Breast epithelium (tissue), 4 donors: ENCODE measurements around the gene OR6B1. TPM values are rescaled to one million over a fixed set of nuclear protein-coding genes. Genes with fewer than 3 reads are reported as not detected.

ENCODE experiments used
- DNase-seq, 2 donors: peaks; one replicate each; pipeline ENCODE4 v3.0.0-alpha.2; 2019; ENCODE audit warnings: low spot score in 2 of 2
- H3K27ac ChIP-seq, 2 donors: fragments of 200-600 bp; sonication (generic) in 1 of 2; one replicate each; pipeline ENCODE4 v1.5.1; 2016 to 2019; ENCODE audit warnings: mild to moderate bottlenecking in 1 of 2
- H3K27me3 ChIP-seq, 2 donors: fragments of 200-600 bp; sonication (generic) in 1 of 2; one replicate each; pipeline versions ENCODE4 v1.5.1 to v1.6.0; 2017 to 2019; ENCODE audit warnings: control low read depth in 1 of 2, mild to moderate bottlenecking in 1 of 2
- H3K36me3 ChIP-seq: fragments of 200-600 bp; one replicate; pipeline ENCODE4 v1.5.1; 2019
- H3K4me1 ChIP-seq, 2 donors: fragments of 200-600 bp; sonication (generic); one replicate each; pipeline ENCODE4 v1.5.1; 2016 to 2019; ENCODE audit warnings: control low read depth in 1 of 2
- H3K4me3 ChIP-seq, 3 donors: fragments of 200-600 bp; sonication (generic); 1 replicate in 2 of 3; 2 replicates in 1 of 3; pipeline ENCODE4 v1.5.1; 2016 to 2019; ENCODE audit warnings: mild to moderate bottlenecking in 3 of 3, moderate library complexity in 2 of 3
- H3K9me3 ChIP-seq, 2 donors: fragments of 200-600 bp; sonication (generic) in 1 of 2; one replicate each; pipeline ENCODE4 v1.5.1; 2016 to 2019; ENCODE audit warnings: control low read depth in 1 of 2
- POLR2A ChIP-seq: fragments of 450-650 bp; IDR thresholded peaks from one replicate; pipeline ENCODE4 v1.6.1; 2016; ENCODE audit warnings: antibody characterized with exemption, mild to moderate bottlenecking, moderate library complexity
- POLR2AphosphoS5 ChIP-seq, 3 donors: sonication (generic); formaldehyde crosslinking; IDR thresholded peaks; one replicate each; pipeline ENCODE4 v1.6.1; 2017; ENCODE audit warnings: antibody characterized with exemption in 3 of 3
- intact Hi-C: fragments of 100-400 bp; cut with DNase I; formaldehyde crosslinking; loops from one replicate; pipeline ENCODE4 v1.15.1; 2023; ENCODE audit warnings: low total_unique reads
- total RNA-seq, 3 donors: library from RNA; depleted of rRNA; stranded (reverse); fragments of >200 nt; gene quantifications; one replicate each; pipeline ENCODE4 v1.1.0, GENCODE V29; 2016
- TF ChIP-seq, protein P1 (sequence below), 3 donors: fragments of 450-650 bp; IDR thresholded peaks; one replicate each; pipeline ENCODE4 v1.5.1; 2016 to 2017; ENCODE audit warnings: antibody characterized with exemption in 3 of 3, mild to moderate bottlenecking in 3 of 3, moderate library complexity in 3 of 3

The OR6B1 gene
- total RNA-seq, 3 donors from 2014 or later = not detected

DNA sequence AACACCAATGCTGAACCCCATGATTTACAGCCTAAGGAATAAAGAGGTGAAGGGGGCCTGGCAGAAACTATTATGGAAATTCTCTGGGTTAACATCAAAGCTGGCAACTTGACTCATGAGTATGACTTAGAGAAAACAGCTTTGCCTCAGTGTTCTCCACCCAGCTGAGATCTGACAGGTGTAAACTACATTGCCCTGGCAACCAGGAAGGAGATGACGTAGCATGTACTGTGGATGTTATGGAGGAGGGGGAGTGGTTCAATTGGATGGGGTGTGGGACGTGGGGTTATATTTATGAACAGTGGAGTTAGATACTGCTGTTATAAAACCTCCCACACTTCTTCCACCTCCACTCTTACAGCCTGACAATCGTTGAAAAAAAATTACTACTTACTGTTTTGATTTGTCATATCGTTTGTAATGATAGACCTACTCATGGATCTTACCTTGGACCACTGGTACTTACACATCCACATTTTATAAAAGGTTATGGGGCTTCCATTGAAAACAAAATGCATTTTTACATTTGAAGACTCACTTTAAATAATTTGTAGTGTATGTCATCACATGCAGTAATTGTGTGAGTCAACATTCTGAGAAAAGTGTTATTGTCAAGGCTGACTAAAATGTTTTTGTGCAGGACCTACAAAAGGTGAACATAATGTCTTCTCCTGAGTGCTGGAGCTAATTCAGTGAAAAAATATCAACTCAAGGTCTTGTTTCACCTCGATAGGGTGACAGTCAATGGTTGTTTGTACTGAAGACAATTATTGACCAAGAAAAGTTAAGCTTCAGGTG is 39.1 kb upstream of the OR6B1 start:
- H3K4me1 ChIP-seq = no peaks in the 10 kb centered on the region
- H3K36me3 ChIP-seq = no peaks in the 10 kb centered on the region
- TF ChIP-seq, protein P1, sequence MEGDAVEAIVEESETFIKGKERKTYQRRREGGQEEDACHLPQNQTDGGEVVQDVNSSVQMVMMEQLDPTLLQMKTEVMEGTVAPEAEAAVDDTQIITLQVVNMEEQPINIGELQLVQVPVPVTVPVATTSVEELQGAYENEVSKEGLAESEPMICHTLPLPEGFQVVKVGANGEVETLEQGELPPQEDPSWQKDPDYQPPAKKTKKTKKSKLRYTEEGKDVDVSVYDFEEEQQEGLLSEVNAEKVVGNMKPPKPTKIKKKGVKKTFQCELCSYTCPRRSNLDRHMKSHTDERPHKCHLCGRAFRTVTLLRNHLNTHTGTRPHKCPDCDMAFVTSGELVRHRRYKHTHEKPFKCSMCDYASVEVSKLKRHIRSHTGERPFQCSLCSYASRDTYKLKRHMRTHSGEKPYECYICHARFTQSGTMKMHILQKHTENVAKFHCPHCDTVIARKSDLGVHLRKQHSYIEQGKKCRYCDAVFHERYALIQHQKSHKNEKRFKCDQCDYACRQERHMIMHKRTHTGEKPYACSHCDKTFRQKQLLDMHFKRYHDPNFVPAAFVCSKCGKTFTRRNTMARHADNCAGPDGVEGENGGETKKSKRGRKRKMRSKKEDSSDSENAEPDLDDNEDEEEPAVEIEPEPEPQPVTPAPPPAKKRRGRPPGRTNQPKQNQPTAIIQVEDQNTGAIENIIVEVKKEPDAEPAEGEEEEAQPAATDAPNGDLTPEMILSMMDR (IDR thresholded peaks at IDR 0.05) = no peak
- no peak for TF ChIP-seq POLR2A
- TF ChIP-seq POLR2AphosphoS5 (IDR thresholded peaks at IDR 0.05) = no peak
- no peaks in the 10 kb centered on the region for H3K9me3 ChIP-seq
- DNase-seq = no peak
- intact Hi-C loops = no loop called here
- H3K27me3 ChIP-seq = no peaks in the 10 kb centered on the region
- no peak overlapping the region for H3K4me3 ChIP-seq
- H3K27ac ChIP-seq = no peak overlapping the region

DNA sequence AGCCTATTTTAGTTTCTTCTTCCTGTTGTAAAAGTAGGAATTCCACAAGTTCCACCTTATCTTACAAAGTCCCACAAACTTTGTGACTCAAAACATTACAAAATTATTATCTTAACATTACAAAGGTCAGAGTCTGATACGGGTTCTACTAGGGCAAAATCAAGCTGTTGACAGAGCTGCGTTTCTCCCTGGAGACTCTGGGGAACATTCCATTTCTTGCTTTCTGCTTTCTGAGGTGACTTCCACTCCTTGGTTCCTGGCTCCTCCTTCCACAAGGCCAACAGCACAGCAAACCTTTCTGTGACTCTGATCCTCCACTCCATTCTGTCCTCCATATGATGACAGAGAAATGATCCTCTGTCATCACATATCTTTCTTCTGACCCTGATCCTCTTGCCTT is 34.8 kb upstream of the OR6B1 start:
- no peak overlapping the region for H3K4me3 ChIP-seq
- H3K4me1 ChIP-seq = no peaks in the 10 kb centered on the region
- intact Hi-C loops = no loop called here
- no peak for DNase-seq
- H3K9me3 ChIP-seq = no peaks in the 10 kb centered on the region
- H3K36me3 ChIP-seq = no peaks in the 10 kb centered on the region
- TF ChIP-seq, protein P1 (IDR thresholded peaks at IDR 0.05) = no peak
- TF ChIP-seq POLR2A (no peak), POLR2AphosphoS5 (IDR thresholded peaks at IDR 0.05) (no peak)
- no peak overlapping the region for H3K27ac ChIP-seq
- H3K27me3 ChIP-seq = no peaks in the 10 kb centered on the region

DNA sequence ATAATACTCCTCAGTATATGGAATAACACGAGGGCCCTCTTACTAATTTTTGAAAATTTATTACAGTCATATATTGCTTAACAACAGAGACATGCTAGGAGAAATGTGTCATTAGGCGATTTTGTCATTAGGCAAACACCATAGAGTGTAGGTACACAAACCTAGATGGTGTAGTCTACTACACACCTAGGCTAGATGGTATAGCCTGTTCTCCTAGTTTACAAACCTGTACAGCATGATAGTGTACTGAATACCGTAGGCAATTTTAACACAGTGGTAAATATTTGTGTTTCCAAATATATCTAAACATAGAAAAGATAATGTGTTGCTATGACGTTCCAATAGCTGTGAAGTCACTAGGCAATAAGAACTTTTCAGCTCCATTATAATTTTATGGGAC is 32.7 kb upstream of the OR6B1 start:
- intact Hi-C loops = no loop called here
- TF ChIP-seq, protein P1 (IDR thresholded peaks at IDR 0.05) = no peak
- TF ChIP-seq POLR2A (no peak), POLR2AphosphoS5 (IDR thresholded peaks at IDR 0.05) (no peak)

DNA sequence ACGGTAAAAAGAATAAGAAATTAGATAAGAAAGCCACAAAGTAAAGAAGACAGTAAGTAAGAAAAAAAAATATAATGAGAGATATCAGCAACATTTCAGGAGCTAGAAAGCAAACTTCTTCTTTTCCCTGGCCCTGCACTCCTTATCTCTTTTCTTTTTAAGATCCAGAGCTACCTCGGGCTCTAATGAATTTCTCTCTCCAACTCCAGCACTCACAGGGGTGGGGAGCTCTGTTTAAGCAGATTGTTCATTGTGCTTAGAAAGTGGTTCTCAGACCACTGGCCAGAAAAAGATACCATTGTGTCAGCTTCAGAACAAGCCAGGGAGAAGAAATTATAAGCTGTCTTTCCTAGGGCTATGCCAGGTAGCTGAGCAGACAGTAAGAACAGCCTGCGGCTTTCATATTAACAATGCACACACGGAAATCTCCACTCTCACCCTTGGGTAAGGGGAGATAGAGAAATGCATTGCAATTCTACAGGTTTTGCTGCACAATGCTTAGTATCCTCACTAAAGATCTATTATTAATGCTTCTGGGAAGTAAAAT is 26.2 kb upstream of the OR6B1 start:
- Histone ChIP-seq H3K27ac (no peak overlapping the region), H3K4me3 (no peak overlapping the region), H3K9me3 (no peaks in the 10 kb centered on the region), H3K36me3 (no peaks in the 10 kb centered on the region), H3K4me1 (no peaks in the 10 kb centered on the region), H3K27me3 (no peaks in the 10 kb centered on the region)
- TF ChIP-seq POLR2A = no peak
- TF ChIP-seq, protein P1 (IDR thresholded peaks at IDR 0.05) = no peak
- TF ChIP-seq POLR2AphosphoS5 (IDR thresholded peaks at IDR 0.05) = no peak
- DNase-seq = no peak
- intact Hi-C loops = no loop called here

More for the DNA sequence above, 32.7 kb upstream of the OR6B1 start:
- DNase-seq = no peak
- no peak overlapping the region for H3K27ac ChIP-seq
- no peaks in the 10 kb centered on the region for H3K9me3 ChIP-seq
- no peaks in the 10 kb centered on the region for H3K27me3 ChIP-seq
- H3K4me1 ChIP-seq = no peaks in the 10 kb centered on the region
- no peaks in the 10 kb centered on the region for H3K36me3 ChIP-seq
- H3K4me3 ChIP-seq = no peak overlapping the region

DNA sequence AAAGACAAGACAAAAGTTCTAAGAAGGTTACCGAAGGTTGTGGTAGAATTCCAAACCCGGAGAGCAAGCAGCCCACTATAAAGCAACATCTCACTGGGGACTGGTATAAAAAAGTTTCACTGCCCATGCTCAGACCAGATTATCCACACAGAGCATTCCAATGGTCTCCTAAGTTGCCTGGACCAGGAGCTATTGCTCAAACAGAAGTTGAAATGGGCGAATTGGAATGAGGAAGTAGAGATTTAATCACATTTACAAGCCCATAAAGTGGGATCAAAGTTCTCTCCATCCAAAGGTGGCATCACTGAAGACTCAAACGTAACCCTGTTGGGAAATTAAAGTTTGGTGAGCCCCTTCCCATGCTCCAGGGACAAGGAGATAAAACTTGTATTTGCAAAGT is 25.7 kb upstream of the OR6B1 start:
- Histone ChIP-seq H3K9me3 (no peaks in the 10 kb centered on the region), H3K27me3 (no peaks in the 10 kb centered on the region), H3K27ac (no peak overlapping the region), H3K36me3 (no peaks in the 10 kb centered on the region), H3K4me3 (no peak overlapping the region), H3K4me1 (no peaks in the 10 kb centered on the region)
- intact Hi-C loops = no loop called here
- DNase-seq = no peak
- no peak for TF ChIP-seq POLR2A
- no peak for TF ChIP-seq POLR2AphosphoS5 (IDR thresholded peaks at IDR 0.05)
- TF ChIP-seq, protein P1 (IDR thresholded peaks at IDR 0.05) = no peak
